Effector memory CD4-positive, alpha-beta T cell (primary cell): ENCODE data around the gene ATP10A.
"Not testable (repeated sequence)": the region's sequence is repeated elsewhere in the genome, so short reads cannot be mapped to it uniquely, and the experiment has no call there.

Experiments used
- DNase-seq, 3 donors: peaks; one replicate each; pipeline ENCODE4 v3.0.0-alpha.2; 2020
- H3K27ac ChIP-seq: 2 replicates; pipeline ENCODE4 v1.7.0; 2013; ENCODE audit warnings: mild to moderate bottlenecking, low read length, moderate library complexity; ENCODE audit not compliant: insufficient read depth, poor library complexity, severe bottlenecking
- H3K27me3 ChIP-seq: replicated peaks from 2 replicates; pipeline ENCODE4 v1.7.0; 2013; ENCODE audit warnings: mild to moderate bottlenecking, low read length; ENCODE audit not compliant: insufficient read depth, control insufficient read depth, poor library complexity, severe bottlenecking
- H3K36me3 ChIP-seq: 2 replicates; pipeline ENCODE4 v1.7.0; 2013; ENCODE audit warnings: mild to moderate bottlenecking, low read length, moderate library complexity; ENCODE audit not compliant: control insufficient read depth, insufficient read depth
- H3K4me1 ChIP-seq: 2 replicates; pipeline ENCODE4 v1.7.0; 2013; ENCODE audit warnings: low read length, mild to moderate bottlenecking; ENCODE audit not compliant: control insufficient read depth, insufficient read depth, poor library complexity, severe bottlenecking
- H3K4me3 ChIP-seq: 2 replicates; pipeline ENCODE4 v1.7.0; 2013; ENCODE audit warnings: low read length, low read depth, mild to moderate bottlenecking; ENCODE audit not compliant: insufficient read depth, poor library complexity, severe bottlenecking
- H3K9me3 ChIP-seq: 2 replicates; pipeline ENCODE4 v1.7.0; 2013; ENCODE audit warnings: mild to moderate bottlenecking, low read length, moderate library complexity; ENCODE audit not compliant: control insufficient read depth

ATP10A gene

DNA sequence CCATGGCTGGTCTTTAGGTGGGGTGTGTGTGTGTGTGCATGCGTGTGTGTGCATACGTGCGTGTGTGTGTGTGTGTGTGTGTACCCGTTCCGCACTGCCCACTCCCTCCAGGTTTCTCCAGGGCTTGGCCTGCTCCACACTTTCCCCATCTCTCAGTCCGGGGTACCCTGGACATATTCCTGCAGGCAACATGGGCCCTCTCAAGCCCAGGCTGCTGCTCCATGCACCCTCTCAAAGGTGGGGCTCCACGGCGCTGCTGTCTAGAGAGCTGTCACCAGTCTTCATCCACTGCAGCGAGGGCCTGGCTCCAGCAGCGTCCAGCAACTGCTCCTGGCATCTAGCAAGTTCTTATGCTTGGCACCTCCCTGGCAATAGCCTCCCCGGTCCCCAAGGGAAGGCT is 86.1 kb downstream of the ATP10A start:
- peaks cover 3% of the 10 kb centered on the region for H3K4me1 ChIP-seq
- no peaks in the 10 kb centered on the region for H3K9me3 ChIP-seq
- no peak for DNase-seq
- no peak overlapping the region for H3K4me3 ChIP-seq
- no peak overlapping the region for H3K27ac ChIP-seq
- peaks cover 17% of the 10 kb centered on the region for H3K36me3 ChIP-seq
- no peaks in the 10 kb centered on the region for H3K27me3 ChIP-seq

DNA sequence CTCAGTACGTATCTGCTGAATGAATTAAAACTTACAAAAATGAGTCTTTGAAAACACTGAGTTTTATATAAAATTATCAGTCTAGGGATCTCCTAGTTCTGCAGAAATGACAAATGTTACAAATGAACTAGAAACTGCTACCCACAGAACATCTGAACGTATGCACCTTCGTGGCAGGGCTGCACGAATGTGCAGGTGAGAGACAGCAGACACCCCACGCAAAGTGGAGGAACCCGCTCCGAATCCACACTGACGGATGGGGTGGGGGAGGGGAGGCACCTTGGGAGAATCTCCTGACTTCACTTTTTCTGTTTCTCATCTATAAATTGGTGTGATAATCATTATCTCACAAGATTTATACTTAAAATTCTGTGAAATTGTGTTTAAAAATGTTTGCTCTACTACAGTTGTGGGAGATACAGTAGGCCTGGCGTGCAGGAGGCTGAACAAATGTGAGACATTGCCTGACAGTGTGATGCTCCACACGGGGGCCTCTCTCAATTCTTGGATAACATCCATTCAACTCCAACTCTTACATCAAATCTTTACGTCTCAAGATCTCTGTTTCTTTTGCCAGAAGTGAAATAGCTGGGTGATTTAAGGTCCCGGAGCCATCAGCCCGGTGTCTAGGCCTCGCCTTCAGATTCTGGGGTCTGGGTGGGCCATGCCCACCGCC is 86.9 kb downstream of the ATP10A start:
- DNase-seq, result no peak
- H3K27me3 ChIP-seq, result no peaks in the 10 kb centered on the region
- no peaks in the 10 kb centered on the region for H3K9me3 ChIP-seq
- no peak overlapping the region for H3K27ac ChIP-seq
- H3K4me3 ChIP-seq, result no peak overlapping the region
- H3K36me3 ChIP-seq, result peaks cover 17% of the 10 kb centered on the region
- peaks cover 3% of the 10 kb centered on the region for H3K4me1 ChIP-seq

DNA sequence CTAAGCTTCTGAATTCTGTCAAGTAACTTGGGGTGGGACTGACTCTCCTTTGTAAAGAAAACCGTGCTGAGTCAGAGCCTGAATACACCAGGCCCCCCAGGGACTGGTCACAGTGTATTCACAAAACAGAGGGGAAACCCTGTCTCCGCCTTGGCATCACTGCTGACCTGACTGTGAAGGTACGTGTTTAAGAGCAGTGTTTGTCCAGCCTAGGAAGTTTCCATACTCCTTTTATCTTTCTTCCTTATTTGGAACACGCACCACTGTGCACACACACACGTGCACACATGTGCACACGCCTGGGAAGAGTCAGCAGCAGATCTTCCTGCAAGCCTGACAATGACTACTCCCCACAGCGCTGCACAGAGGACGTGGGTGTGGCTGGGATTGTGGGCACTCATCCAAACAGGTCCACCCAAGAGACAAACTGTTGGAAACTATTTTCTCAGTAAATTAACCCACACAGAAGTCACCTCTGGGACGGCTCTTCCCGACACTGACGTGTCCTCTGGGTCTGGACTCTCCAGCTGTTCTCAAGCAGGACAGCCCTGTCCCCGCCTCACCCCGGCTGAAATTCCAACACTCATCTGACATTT is 87.7 kb downstream of the ATP10A start:
- Histone ChIP-seq H3K36me3 (peaks cover 15% of the 10 kb centered on the region), H3K4me3 (no peak overlapping the region), H3K27ac (no peak overlapping the region), H3K27me3 (no peaks in the 10 kb centered on the region), H3K9me3 (no peaks in the 10 kb centered on the region), H3K4me1 (peaks cover 3% of the 10 kb centered on the region)
- no peak for DNase-seq

DNA sequence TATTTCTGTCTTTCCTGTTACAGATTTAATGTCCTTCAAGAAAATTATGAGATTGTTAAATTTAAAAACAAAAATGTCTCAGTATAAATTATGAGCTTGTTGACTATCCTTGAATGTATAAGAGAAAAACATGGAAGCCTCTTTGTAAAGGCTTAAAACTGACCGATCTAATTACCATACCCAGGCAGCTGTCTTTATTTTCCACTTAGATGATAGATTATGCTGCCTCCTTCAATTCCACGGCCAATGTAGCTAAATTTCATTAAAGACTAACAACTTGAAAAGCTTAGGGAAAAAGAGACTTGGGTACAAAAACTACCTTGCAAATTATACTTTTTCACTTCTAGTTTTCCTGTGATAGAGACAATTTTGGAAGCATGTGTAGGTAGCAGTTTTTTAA is 88.3 kb downstream of the ATP10A start:
- Histone ChIP-seq H3K27me3 (no peaks in the 10 kb centered on the region), H3K36me3 (peaks cover 9% of the 10 kb centered on the region), H3K9me3 (no peaks in the 10 kb centered on the region), H3K4me3 (no peak overlapping the region), H3K4me1 (peaks cover 3% of the 10 kb centered on the region), H3K27ac (no peak overlapping the region)
- DNase-seq, result no peak

DNA sequence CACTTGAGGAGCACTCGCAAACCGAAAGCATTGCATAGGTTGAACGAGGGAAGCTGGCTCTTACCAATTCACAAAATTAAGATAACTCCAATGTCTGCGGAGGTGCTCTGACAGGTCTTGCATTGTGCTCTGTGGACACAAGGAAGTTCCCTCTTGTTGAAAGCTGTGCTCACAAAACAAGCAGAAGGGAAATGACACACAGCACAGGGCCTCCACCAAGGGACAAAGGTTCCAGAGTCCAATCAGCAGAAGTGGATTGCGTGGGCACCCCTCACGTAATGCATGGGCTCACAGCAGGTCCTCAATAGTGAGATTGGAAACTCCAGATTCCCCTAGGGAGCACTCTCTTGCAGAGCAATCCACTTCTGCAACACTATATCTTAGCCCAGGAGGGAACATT is 89.9 kb downstream of the ATP10A start:
- H3K4me3 ChIP-seq, result no peak overlapping the region
- H3K36me3 ChIP-seq, result peaks cover 6% of the 10 kb centered on the region
- H3K9me3 ChIP-seq, result no peaks in the 10 kb centered on the region
- no peak for DNase-seq
- H3K27ac ChIP-seq, result no peak overlapping the region
- no peaks in the 10 kb centered on the region for H3K27me3 ChIP-seq
- no peaks in the 10 kb centered on the region for H3K4me1 ChIP-seq

DNA sequence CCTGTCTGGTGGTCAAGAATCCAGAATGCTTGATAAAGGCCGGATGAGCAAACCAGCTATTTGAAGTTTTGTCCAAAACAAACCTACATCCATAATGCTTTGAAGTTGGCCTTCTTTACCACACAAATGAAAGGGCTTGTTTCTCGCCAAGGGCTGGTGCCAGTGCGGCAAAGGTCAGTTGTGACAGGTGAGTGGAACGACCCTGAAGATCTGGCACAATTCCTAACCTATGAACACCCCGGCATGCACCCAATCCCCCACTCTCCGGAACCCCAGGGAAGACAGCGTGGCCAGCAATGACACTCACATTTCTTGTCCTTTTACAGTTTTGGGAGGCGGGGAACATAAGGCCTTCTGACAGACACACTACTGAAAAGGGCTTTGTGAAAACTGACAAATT is 90.6 kb downstream of the ATP10A start:
- Histone ChIP-seq H3K36me3 (peaks cover 6% of the 10 kb centered on the region), H3K4me1 (no peaks in the 10 kb centered on the region), H3K27ac (no peak overlapping the region), H3K4me3 (no peak overlapping the region), H3K27me3 (no peaks in the 10 kb centered on the region), H3K9me3 (no peaks in the 10 kb centered on the region)
- no peak for DNase-seq

DNA sequence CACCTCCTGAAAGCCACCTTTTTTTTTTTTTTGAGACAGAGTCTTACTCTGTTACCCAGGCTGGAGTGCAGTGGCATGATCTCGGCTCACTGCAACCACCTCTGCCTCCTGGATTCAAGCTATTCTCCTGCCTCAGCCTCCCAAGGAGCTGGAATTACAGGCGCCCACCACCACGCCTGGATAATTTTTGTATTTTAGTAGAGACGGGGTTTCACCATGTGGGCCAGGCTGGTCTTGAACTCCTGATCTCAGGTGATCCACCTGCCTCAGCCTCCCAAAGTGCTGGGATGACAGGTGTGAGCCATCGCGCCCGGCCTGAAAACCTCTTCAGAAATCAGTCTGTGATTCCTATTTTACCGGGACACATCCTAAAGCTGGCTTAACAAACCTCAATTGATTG is 91.4 kb downstream of the ATP10A start:
- not testable (repeated sequence) for DNase-seq, H3K27me3 ChIP-seq, H3K9me3 ChIP-seq, H3K36me3 ChIP-seq, H3K27ac ChIP-seq, H3K4me1 ChIP-seq, H3K4me3 ChIP-seq

DNA sequence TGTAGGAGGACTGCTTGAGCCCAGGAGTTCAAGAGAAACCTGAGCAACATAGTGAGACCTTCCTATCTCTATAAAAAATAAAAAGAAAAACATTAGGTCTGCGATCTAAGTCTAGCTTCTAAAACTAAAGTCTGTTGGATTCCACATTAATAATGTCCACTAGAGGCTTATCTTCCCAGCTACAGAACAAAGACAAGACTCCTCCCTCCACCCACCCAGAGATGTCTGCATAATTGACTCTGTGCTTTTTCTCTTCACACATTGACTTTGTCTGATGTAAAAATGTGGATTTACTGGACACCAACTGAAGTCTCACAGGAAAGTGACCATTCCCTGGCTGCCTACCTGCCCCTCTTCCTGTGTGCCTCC is 91.8 kb downstream of the ATP10A start:
- Histone ChIP-seq H3K4me3 (no peak overlapping the region), H3K27ac (no peak overlapping the region), H3K36me3 (peaks cover 6% of the 10 kb centered on the region), H3K9me3 (no peaks in the 10 kb centered on the region), H3K27me3 (no peaks in the 10 kb centered on the region), H3K4me1 (no peaks in the 10 kb centered on the region)
- no peak for DNase-seq

DNA sequence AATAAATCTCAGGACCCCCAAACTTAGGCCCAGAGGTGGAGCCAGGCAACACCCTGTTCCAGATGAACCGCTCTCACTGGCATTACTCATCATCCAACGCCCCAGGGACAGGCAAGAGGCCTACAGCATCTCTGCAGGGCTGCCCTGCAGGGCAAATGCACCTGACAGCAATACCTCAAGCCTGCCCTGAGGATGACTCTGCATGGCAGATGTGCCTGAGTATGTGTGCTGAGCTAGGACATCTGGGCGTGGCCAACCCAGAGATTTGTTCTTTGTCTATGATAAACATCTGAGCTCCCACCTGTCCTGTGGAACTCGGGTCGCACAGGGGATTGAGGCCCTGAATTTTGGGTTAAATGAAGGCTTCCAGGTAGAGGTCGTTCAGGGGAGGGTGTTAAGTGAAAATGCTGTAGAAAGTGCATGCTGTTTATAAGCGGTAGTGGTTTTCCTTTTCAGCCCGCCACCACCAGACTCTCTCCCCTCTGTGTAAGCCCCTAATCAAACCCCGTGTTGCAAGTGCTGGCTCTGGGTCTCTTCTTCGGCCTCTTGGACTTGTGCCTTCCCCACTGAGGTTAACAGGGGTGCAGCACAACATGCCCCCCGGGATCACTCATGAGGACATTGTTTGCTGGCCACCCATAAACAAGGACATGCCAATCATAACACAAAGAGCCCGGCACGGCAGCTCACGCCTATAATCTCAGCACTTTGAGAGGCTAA is 92.3 kb downstream of the ATP10A start:
- no peaks in the 10 kb centered on the region for H3K9me3 ChIP-seq
- peaks cover 6% of the 10 kb centered on the region for H3K36me3 ChIP-seq
- DNase-seq, result no peak
- no peaks in the 10 kb centered on the region for H3K27me3 ChIP-seq
- H3K4me1 ChIP-seq, result no peaks in the 10 kb centered on the region
- H3K4me3 ChIP-seq, result no peak overlapping the region
- H3K27ac ChIP-seq, result no peak overlapping the region

DNA sequence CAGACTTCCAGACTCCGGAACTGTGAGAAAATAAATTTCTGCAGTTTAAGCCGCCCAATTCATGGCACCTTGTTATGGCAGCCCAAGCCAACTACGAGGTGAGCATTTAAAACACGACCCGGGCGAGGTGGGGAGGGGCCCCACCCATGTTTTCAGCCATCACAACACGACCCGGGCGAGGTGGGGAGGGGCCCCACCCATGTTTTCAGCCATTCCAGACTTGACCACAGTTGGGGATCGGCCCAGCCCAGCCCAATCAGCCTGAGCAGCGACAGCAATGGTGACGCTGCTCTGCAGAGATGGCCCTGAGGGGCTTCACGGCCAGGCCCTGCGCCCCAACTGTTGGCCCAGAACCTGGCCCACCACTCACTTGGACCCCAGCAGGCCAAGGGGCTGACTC is 93.1 kb downstream of the ATP10A start:
- Histone ChIP-seq H3K27ac (no peak overlapping the region), H3K4me3 (no peak overlapping the region), H3K4me1 (no peaks in the 10 kb centered on the region), H3K9me3 (no peaks in the 10 kb centered on the region), H3K36me3 (peaks cover 8% of the 10 kb centered on the region), H3K27me3 (no peaks in the 10 kb centered on the region)
- no peak for DNase-seq
